Sigmoid colon (tissue), 4 donors: ENCODE results near the gene DUXA.
A peak's percentile ranks its signal among the peaks of the same experiment; 100 is the strongest.

Experiments used
- EP300 ChIP-seq, 4 donors: sonication (generic); formaldehyde crosslinking; IDR thresholded peaks; one replicate each; pipeline ENCODE4 v1.6.1; 2017; ENCODE audit warnings: antibody characterized with exemption in 4 of 4
- POLR2A ChIP-seq, 2 donors: fragments of 450-650 bp; IDR thresholded peaks; one replicate each; pipeline ENCODE4 v1.6.1; 2016; ENCODE audit warnings: antibody characterized with exemption in 2 of 2, mild to moderate bottlenecking in 2 of 2, moderate library complexity in 2 of 2
- POLR2AphosphoS5 ChIP-seq, 4 donors: sonication (generic); formaldehyde crosslinking; IDR thresholded peaks; one replicate each; pipeline ENCODE4 v1.6.1; 2017; ENCODE audit warnings: antibody characterized with exemption in 4 of 4
- TF ChIP-seq, protein P1 (sequence below), 4 experiments: fragments of 450-650 bp in 3 of 4; fragments of 200-600 bp in 1 of 4; IDR thresholded peaks; one replicate each; pipeline ENCODE4 v1.5.1; 2016 to 2019; ENCODE audit warnings: antibody characterized with exemption in 4 of 4, mild to moderate bottlenecking in 3 of 4, moderate library complexity in 2 of 4

DNA sequence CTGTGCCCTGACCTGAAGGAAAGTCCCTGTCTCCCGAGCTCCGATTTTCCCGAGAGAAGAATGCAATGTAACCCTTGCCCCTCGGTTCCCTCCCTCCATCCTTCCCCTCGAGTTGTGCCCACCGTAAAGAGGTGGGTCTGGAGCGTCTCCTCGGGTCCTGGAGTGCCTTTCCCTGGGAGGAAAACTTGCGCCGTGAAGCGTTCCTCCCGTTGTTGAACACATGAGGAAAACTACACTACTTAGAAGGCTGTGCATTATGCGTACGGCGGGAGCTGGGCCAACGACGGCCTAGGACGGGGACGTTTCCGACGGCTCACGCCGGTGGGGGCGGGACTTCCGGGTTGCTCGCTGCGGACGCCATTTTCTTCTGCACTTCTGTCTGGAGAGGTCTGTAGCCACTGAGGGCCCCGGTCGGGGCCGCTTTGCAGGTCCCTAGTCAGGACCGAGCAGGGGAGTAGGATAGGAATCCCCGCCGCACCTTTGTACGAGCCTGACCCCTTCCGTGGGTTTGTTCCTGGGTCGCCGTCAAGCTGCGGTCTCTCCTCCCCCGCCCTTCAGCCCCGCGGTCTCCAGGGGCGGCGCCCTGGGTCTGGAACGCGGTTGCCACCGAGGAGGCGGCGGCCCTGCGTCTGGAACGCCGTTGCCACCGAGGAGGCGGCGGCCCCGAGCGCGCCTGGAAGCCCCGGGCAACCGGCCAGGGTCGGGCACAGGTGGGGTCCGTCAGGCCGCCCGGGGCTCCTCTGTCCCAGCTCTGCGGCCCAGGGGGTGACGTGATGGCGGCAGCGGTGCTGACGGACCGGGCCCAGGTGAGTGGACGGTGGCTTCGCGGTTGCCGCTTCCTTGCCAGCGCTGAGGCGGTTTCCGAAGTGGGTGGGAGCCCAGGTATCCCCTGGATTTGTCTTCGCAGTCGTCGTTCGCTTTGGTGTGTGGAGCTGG lies 24.1 kb upstream of the DUXA start, which contains the start of gene ZNF264:
- no peak for TF ChIP-seq EP300 (IDR thresholded peaks at IDR 0.05)
- TF ChIP-seq, protein P1, sequence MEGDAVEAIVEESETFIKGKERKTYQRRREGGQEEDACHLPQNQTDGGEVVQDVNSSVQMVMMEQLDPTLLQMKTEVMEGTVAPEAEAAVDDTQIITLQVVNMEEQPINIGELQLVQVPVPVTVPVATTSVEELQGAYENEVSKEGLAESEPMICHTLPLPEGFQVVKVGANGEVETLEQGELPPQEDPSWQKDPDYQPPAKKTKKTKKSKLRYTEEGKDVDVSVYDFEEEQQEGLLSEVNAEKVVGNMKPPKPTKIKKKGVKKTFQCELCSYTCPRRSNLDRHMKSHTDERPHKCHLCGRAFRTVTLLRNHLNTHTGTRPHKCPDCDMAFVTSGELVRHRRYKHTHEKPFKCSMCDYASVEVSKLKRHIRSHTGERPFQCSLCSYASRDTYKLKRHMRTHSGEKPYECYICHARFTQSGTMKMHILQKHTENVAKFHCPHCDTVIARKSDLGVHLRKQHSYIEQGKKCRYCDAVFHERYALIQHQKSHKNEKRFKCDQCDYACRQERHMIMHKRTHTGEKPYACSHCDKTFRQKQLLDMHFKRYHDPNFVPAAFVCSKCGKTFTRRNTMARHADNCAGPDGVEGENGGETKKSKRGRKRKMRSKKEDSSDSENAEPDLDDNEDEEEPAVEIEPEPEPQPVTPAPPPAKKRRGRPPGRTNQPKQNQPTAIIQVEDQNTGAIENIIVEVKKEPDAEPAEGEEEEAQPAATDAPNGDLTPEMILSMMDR (IDR thresholded peaks at IDR 0.05): no peak
- peak; percentile 5 to 76 (median 56) for TF ChIP-seq POLR2AphosphoS5 (IDR thresholded peaks at IDR 0.05)
- TF ChIP-seq POLR2A (IDR thresholded peaks at IDR 0.05): peak; percentile 11 to 33
